GDM1 (cell line): ENCODE measurements around the gene IL10.
A peak's percentile ranks its signal among the peaks of the same experiment; 100 is the strongest.
"Not testable (repeated sequence)": the region's sequence is repeated elsewhere in the genome, so short reads cannot be mapped to it uniquely, and the experiment has no call there.

ENCODE experiments used
- DNase-seq: peaks from one replicate; lab custom pipeline; 2025; lab: John Stamatoyannopoulos, UW

IL10 gene

DNA sequence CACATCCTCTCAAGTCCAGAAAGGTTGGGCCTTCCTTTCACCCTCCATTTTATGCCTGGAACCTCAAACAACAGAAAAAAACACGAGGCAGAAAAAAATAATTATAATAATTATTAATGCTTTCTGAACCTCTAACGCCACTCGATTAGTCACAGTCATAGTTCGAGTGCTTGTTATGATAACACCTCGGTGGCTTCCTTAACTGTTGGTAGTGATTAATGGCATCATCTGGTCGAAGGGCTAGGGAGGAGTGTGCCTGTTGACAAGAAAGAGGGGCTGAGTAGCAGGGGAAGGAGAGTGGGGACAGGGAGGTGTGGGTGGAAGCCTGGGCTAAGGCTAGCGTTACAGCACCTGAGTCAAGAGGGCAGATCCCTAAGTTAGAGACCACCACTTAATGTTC is 21.3 kb upstream of the IL10 start:
- no peak for DNase-seq

DNA sequence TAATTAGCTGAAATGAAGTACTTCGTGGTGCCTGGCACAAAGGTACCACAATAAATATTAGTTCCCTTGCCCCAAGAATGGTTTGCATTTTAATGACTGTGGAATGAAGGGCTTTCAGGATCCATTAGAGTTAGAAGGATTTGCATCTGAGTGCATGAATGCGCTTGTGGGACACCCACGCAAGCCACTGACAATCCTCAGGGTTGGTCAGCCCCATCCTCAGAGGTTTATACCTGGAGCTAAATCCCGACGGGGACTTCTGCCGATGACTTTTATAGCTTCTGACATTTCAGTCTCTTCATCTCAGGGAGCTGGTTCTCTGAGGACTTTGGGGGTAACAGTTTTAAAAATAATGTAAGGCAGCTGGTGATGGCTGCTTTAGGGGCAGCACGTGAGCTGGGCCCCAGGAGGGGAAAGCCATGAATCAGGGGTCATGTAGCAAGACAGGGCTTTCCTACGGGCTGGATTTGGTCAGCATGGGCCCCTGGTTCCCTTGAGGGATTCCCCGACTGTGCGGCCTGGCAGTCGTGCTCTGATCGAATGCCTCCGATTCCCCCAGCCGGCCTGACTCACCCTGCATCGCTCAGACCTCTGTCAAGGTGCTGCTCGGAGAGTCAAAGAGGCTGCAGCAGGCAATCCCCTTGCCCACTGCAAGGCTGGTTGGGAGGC is 20.8 kb upstream of the IL10 start:
- DNase-seq: no peak

- DNase-seq: no peak
Measured at GRCh38 chr1:206790502-206791250, 18.4 kb upstream of the IL10 start.

GRCh38 chr1:206788487-206789050 is 16.3 kb upstream of the IL10 start:
- no peak for DNase-seq

DNA sequence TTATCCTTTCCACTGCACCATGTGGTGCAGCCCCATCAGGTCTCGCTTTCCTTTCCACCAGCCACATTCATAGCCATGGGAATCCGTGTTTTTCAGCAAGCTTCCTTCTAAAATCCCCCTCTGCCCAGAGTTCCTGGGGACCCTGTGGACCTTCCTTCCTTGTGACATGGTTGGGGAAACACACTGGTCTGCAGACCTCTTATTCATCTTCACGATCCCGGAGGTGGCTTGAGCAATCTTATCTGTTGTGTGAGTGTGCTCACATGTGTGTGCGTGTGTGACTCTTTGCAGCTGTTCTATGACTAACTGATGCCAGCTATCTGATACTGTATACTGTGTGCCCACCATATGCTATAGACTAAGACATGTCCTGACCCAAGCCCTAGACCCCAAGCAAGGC is 15.6 kb upstream of the IL10 start:
- DNase-seq: no peak

GRCh38 chr1:206786212-206786886 is 14.1 kb upstream of the IL10 start:
- DNase-seq: no peak

DNA sequence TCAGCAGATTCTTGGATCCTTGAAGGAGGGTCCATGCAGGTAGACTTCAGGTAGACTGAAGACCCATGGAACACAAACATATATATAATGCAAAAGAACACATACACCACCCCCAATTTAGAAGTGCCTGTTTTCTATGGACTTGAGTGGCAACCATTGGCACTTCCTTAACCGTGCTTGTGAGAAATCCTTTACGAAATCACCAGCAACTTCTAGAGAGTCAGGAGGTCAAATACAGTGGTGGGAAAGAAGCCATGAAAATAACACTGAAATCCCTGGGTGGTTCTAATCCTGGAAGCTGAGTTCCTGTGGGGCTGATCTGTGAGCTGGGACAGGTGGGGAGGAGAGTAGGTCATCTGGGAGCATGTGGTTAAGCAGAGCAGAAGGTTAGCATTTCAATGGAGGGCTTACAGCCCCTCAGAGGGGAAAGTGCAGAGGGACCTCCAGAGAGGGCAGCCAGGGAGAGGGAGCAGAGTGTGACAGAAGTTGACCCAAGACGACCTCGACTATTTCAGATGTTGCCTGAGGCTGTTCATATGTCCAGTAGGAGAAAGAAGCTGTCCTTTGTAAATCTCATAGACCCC is 13.0 kb upstream of the IL10 start:
- DNase-seq: no peak

- no peak for DNase-seq
Measured at GRCh38 chr1:206784471-206784903, 12.2 kb upstream of the IL10 start.

DNA sequence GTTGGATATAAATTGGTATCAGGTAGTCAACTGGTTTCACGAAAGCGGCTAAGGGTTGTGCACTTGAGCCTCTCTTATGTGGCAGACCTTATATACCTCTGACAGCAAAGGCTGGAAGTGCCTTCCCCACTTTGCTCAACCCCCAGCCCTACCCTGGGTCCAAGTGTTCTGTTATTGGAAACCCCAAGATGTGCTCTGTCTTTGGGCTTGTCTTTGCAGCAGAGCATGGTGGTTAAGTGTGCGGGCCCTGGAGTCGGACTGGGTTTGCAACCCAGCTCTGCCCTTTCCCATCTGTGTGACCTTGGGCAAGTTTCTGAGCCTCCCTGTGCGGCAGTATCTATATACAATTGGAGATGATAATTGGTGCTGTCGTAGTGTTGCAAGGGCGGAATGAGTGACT is 11.2 kb upstream of the IL10 start:
- DNase-seq: no peak

- no peak for DNase-seq
Measured at GRCh38 chr1:206782448-206782847, 10.2 kb upstream of the IL10 start.

DNA sequence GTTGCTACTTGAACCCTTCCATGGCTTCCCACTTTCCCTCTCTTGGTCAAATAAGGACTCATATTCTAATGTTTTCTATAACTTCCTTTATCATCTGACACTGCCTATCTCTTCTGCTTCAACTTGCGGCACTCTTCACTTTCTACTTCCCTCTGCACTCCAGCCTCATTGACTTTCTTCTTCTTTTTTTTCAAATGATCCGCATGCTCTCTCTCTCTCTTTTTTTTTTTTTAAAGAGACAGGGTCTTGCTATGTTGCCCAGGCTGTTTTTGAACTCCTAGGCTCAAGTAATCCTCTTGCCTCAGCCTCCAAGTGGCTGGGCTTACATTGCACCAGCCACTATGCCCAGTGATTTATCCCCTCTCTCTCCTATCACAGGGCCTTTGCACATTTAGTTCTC is 7.3 kb upstream of the IL10 start:
- no peak for DNase-seq

GRCh38 chr1:206778911-206779310 is 6.6 kb upstream of the IL10 start:
- DNase-seq: not testable (repeated sequence)

- DNase-seq: no peak
Measured at GRCh38 chr1:206778031-206778430, 5.7 kb upstream of the IL10 start.

- DNase-seq: no peak
Measured at GRCh38 chr1:206776229-206776628, 3.9 kb upstream of the IL10 start.

- DNase-seq: no peak
Measured at GRCh38 chr1:206774093-206774492, 1.8 kb upstream of the IL10 start.

DNA sequence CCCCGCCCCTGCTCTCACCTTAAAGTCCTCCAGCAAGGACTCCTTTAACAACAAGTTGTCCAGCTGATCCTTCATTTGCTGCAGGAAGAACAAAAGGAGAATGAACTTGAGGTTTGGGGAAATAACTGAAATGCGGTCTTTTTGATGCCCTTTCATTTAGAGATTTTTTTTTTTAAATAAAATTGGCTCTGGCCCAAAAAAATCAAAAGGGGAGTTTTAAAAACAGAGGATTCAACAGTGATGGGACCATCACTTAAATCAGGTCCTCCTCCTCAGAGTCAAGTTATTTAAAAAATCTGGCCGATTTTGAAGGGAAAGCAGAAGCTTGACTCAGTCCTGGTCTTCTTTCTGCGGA is 979 bp downstream of the IL10 start:
- no peak for DNase-seq

GRCh38 chr1:206770531-206771337 is 1.6 kb downstream of the IL10 start, which contains the start of gene IL19:
IL19 (plus strand) TSS chr1:206770773; CDS start chr1:206836663, 65,890 bp downstream.
- peak; percentile 64 for DNase-seq

- no peak for DNase-seq
Measured at GRCh38 chr1:206769304-206769731, 3.0 kb downstream of the IL10 start.

DNA sequence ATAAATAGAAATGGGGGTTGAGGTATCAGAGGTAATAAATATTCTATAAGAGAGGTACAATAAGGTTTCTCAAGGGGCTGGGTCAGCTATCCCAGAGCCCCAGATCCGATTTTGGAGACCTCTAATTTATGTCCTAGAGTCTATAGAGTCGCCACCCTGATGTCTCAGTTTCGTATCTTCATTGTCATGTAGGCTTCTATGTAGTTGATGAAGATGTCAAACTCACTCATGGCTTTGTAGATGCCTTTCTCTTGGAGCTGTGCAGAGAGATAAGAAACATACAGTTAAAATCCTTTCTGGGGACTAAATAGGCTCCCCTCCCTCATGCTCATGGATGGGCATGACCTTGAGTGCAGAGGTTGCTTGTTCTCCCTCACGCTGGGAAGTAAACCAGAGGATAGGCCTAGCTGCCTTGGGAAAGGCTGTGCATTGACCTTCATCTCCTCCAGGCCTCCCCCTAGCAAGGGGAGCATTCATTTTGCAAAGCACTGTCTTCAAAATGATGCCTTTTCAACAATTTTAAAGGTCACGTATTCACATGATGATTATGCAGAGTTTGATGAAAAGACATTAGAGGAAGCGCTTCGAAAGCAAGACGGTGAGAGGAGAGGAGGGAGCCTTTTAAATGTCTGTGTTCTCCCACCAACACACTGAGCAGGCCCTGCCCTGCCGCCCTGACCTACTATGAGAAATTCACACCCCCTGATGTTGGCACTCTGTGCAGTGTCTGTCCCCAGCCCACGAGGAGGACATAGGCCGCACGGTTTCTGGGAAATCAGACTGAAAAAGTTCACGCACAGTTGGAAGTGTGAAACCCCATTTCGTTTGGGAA is 3.6 kb downstream of the IL10 start:
- DNase-seq: no peak

GRCh38 chr1:206766251-206766856 is 5.9 kb downstream of the IL10 start:
- DNase-seq: peak; percentile 49
